ENCODE data around the gene CORO7. TPM values are rescaled to one million over a fixed set of nuclear protein-coding genes. Genes with fewer than 3 reads are reported as not detected.
A peak's percentile ranks its signal among the peaks of the same experiment; 100 is the strongest.

The CORO7 gene
- total and polyA plus RNA-seq, 10 donors: 29.7 to 177 (median 117) TPM

GRCh38 chr16:4339455-4339854 is 76.9 kb downstream of the CORO7 start:
- WGBS, 5 donors: 64 to 86% (median 83%) methylated on average over 9 to 10 of the region's 10 CpGs
- no peak overlapping the region for H3K4me3 ChIP-seq
- no peaks in the 10 kb centered on the region for H3K9me3 ChIP-seq
- peak overlapping the region in 2 of 8 donors; percentile 17 to 20 for H3K27ac ChIP-seq
- H3K36me3 ChIP-seq: peaks cover 0 to 89% (median 34%) of the 10 kb centered on the region in 6 donors
- DNase-seq: no peak
- peaks cover 0 to 30% (median 16%) of the 10 kb centered on the region in 6 donors for H3K4me1 ChIP-seq
- intact Hi-C loops (cut with DNase I; ENCODE audit: low total_unique reads): no loop called here
- no peak for TF ChIP-seq POLR2A (IDR thresholded peaks at IDR 0.05)
- TF ChIP-seq POLR2AphosphoS5 (IDR thresholded peaks at IDR 0.05): no peak
- TF ChIP-seq CTCF (IDR thresholded peaks at IDR 0.05 in 8 of 11, conservative IDR thresholded peaks at IDR 0.05 in 3 of 11): no peak
- H3K27me3 ChIP-seq (replicated peaks in 1 of 7): no peaks in the 10 kb centered on the region

GRCh38 chr16:4338712-4339299 is 77.6 kb downstream of the CORO7 start:
- peaks cover 0 to 29% (median 16%) of the 10 kb centered on the region in 6 donors for H3K4me1 ChIP-seq
- H3K4me3 ChIP-seq: no peak overlapping the region
- H3K27ac ChIP-seq: peak overlapping the region in 2 of 8 donors; percentile 9 to 31
- intact Hi-C loops (cut with DNase I; ENCODE audit: low total_unique reads): no loop called here
- TF ChIP-seq CTCF (IDR thresholded peaks at IDR 0.05 in 8 of 11, conservative IDR thresholded peaks at IDR 0.05 in 3 of 11): no peak
- TF ChIP-seq POLR2AphosphoS5 (IDR thresholded peaks at IDR 0.05): no peak
- TF ChIP-seq POLR2A (IDR thresholded peaks at IDR 0.05): no peak
- peak; percentile 75 for DNase-seq
- H3K9me3 ChIP-seq: no peaks in the 10 kb centered on the region
- peaks cover 0 to 89% (median 34%) of the 10 kb centered on the region in 6 donors for H3K36me3 ChIP-seq
- no peaks in the 10 kb centered on the region for H3K27me3 ChIP-seq (replicated peaks in 1 of 7)
- 87 to 96% (median 91%) methylated on average over 2 to 10 of the region's 10 CpGs for WGBS, 5 donors

- Histone ChIP-seq H3K27ac (no peak overlapping the region), H3K36me3 (peaks cover 0 to 88% (median 34%) of the 10 kb centered on the region in 6 donors)
- intact Hi-C loops (cut with DNase I; ENCODE audit: low total_unique reads): no loop called here
These were observed 78.2 kb downstream of the CORO7 start for GRCh38 chr16:4338125-4338582.

More at GRCh38 chr16:4338125-4338582, 78.2 kb downstream of the CORO7 start:
- 82 to 94% (median 86%) methylated on average over 5 to 12 of the region's 12 CpGs for WGBS, 5 donors
- no peak overlapping the region for H3K4me3 ChIP-seq
- TF ChIP-seq CTCF (IDR thresholded peaks at IDR 0.05 in 8 of 11, conservative IDR thresholded peaks at IDR 0.05 in 3 of 11) (no peak), POLR2AphosphoS5 (IDR thresholded peaks at IDR 0.05) (peak in 1 of 3 donors; percentile 44)
- no peaks in the 10 kb centered on the region for H3K9me3 ChIP-seq
- no peak for DNase-seq
- peaks cover 0 to 22% (median 14%) of the 10 kb centered on the region in 6 donors for H3K4me1 ChIP-seq
- H3K27me3 ChIP-seq (replicated peaks in 1 of 7): peaks cover 0 to 5% (median 0%) of the 10 kb centered on the region in 7 donors
